ENCODE data around the gene CTNNAL1. TPM values are rescaled to one million over a fixed set of nuclear protein-coding genes. Genes with fewer than 3 reads are reported as not detected.
A peak's percentile ranks its signal among the peaks of the same experiment; 100 is the strongest.

CTNNAL1 gene
- polyA plus RNA-seq, 6 donors from 2014 or later = 0.32 to 1.1 (median 0.80) TPM; not detected in 2

DNA sequence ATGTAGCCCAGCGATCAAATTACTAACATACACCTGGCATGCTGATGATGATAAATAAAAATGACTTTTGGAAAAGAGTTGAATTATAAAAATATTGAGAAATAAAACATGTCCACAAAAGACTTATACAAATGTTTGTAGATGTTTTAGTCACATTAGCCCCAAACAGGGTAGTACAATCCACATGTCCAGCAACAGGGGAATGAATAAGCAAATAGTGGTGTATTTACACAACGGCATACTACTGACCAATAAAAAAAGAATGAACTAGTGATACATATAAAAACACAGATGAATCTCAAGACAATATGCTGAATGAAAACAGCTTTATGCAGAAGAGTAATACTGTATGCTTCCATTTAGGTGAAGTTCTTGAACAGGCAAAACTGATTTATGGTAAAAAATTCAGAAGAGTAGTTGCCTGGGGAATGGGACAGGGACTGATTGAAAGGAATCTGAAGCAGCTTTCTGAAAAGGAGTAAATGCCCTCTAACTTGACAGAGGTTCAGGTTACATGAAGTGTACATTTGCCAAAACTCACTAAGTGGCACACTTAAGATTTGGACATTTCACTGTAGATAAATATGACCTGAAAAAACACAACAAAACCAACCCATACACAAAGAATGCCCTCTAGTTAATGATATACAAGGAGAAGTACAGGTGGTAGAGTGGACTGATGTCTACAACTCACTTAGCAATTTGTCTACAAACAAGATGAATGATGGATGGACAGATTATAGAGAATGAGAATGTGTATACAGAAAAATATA lies 115.8 kb downstream of the CTNNAL1 start:
- ATAC-seq (ENCODE audit: low read depth in 2 of 2) (no peak), DNase-seq (no peak)
- no peak overlapping the region for H3K4me3 Mint-ChIP-seq
- no peaks in the 10 kb centered on the region for H3K9me3 Mint-ChIP-seq
- no peaks in the 10 kb centered on the region for H3K27me3 Mint-ChIP-seq
- no peaks in the 10 kb centered on the region for H3K4me1 Mint-ChIP-seq
- H3K27ac Mint-ChIP-seq = peak overlapping the region in 2 of 6 donors; percentile 1 to 21
- H3K36me3 Mint-ChIP-seq = peaks cover 55 to 60% of the 10 kb centered on the region in 2 donors

DNA sequence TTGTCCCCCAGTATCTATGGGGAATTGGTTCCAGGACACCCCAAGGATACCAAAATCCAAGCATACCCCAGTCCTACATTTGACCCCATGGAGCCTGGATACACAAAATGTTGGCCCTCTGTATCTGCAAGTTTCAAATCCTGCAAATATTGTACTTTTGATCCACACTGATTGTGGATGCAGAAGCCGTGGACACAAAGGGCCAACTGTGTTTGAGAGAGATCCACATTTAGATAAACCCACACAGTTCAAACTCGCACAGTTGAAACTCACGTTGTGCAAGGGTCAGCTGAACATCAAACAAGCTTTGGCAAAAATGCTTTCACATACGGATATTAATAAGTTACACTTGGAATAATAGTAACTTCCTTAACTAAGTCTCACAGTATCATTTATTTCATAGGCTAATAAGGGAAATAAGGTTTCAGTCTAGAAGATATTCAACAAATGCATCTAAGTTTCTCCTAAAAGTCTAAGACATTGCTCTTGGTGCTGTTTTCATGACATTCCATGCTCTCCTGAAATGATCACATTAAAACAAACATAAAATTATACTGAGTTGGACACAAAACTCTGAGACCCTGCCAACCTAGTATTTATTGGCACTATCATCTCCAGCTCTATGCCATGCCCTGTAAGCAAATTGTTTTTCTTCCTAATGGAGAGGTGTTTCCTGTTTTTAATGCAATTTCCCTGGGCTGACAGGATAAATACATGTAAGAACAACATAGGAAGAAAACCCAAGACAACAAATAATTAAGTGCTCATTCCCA lies 118.9 kb downstream of the CTNNAL1 start:
- H3K27me3 Mint-ChIP-seq = no peaks in the 10 kb centered on the region
- H3K36me3 Mint-ChIP-seq = peaks cover 52 to 56% of the 10 kb centered on the region in 2 donors
- H3K4me3 Mint-ChIP-seq = no peak overlapping the region
- H3K4me1 Mint-ChIP-seq = no peaks in the 10 kb centered on the region
- DNase-seq = no peak
- H3K27ac Mint-ChIP-seq = no peak overlapping the region
- ATAC-seq (ENCODE audit: low read depth in 2 of 2) = no peak
- no peaks in the 10 kb centered on the region for H3K9me3 Mint-ChIP-seq

Other genes with a start within 250 kb of the CTNNAL1 start
- gene ACTL7B, start 157.5 kb downstream of the CTNNAL1 start, polyA plus RNA-seq (ENCODE audit: low read depth in 6 of 6) = not detected
- not detected for gene ACTL7A, start 151.2 kb downstream of the CTNNAL1 start, polyA plus RNA-seq (ENCODE audit: low read depth in 6 of 6)
- gene ELP1, start 79.4 kb downstream of the CTNNAL1 start, polyA plus RNA-seq (ENCODE audit: low read depth in 6 of 6) = 10 to 100 TPM in 5 of 6 donors, 1 to 10 TPM in 1; 9.8 to 14.8 (median 12.7) TPM
- gene ABITRAM, start 79.1 kb downstream of the CTNNAL1 start, polyA plus RNA-seq (ENCODE audit: low read depth in 6 of 6) = 10 to 100 TPM in 5 of 6 donors, 1 to 10 TPM in 1; 9.6 to 16.7 (median 11.3) TPM
- gene TMEM245, start 106.4 kb upstream of the CTNNAL1 start, polyA plus RNA-seq (ENCODE audit: low read depth in 6 of 6) = 10 to 100 TPM; 11.6 to 34.3 (median 15.9) TPM
- gene FRRS1L, start 153.8 kb upstream of the CTNNAL1 start, polyA plus RNA-seq (ENCODE audit: low read depth in 6 of 6) = not detected

Measured in naive B cell (primary cell).